BLaER1 (cell line): ENCODE data around the gene MBD3.
"Not testable (repeated sequence)": the region's sequence is repeated elsewhere in the genome, so short reads cannot be mapped to it uniquely, and the experiment has no call there.

Experiments used
- H3K27ac ChIP-seq: shearing (Covaris generic); formaldehyde crosslinking; 2 replicates; pipeline ENCODE4 v1.8.1; 2022
- H3K27me3 ChIP-seq: shearing (Covaris generic); formaldehyde crosslinking; 2 replicates; pipeline ENCODE4 v1.8.1; 2022
- H3K36me3 ChIP-seq: shearing (Covaris generic); formaldehyde crosslinking; 2 replicates; pipeline ENCODE4 v1.8.1; 2022
- H3K4me1 ChIP-seq: shearing (Covaris generic); formaldehyde crosslinking; 2 replicates; pipeline ENCODE4 v1.8.1; 2022
- H3K4me2 ChIP-seq: shearing (Covaris generic); formaldehyde crosslinking; 2 replicates; pipeline ENCODE4 v1.8.1; 2022
- H3K4me3 ChIP-seq: shearing (Covaris generic); formaldehyde crosslinking; 2 replicates; pipeline ENCODE4 v1.8.1; 2022
- H3K9ac ChIP-seq: shearing (Covaris generic); formaldehyde crosslinking; 2 replicates; pipeline ENCODE4 v1.8.1; 2022
- H3K9me3 ChIP-seq: shearing (Covaris generic); formaldehyde crosslinking; 2 replicates; pipeline ENCODE4 v1.8.1; 2022
- H4K20me1 ChIP-seq: shearing (Covaris generic); formaldehyde crosslinking; 2 replicates; pipeline ENCODE4 v1.8.1; 2022
- Cebpa-rat ChIP-seq: shearing (Covaris generic); IDR thresholded peaks from 2 replicates; pipeline ENCODE4 v1.8.1; 2022

MBD3 gene

GRCh38 chr19:1531587-1531986 is 61.1 kb downstream of the MBD3 start:
- Histone ChIP-seq H3K4me3 (no peak overlapping the region), H3K9ac (no peak overlapping the region), H3K9me3 (no peaks in the 10 kb centered on the region), H4K20me1 (no peaks in the 10 kb centered on the region), H3K36me3 (no peaks in the 10 kb centered on the region), H3K27me3 (no peaks in the 10 kb centered on the region), H3K27ac (no peak overlapping the region), H3K4me1 (peaks cover 14% of the 10 kb centered on the region), H3K4me2 (no peak overlapping the region)
- TF ChIP-seq Cebpa-rat = no peak

GRCh38 chr19:1530856-1531255 is 61.8 kb downstream of the MBD3 start:
- H3K9ac ChIP-seq, H3K27ac ChIP-seq, H3K4me3 ChIP-seq, H3K4me2 ChIP-seq, H3K27me3 ChIP-seq, H3K36me3 ChIP-seq, H4K20me1 ChIP-seq, H3K9me3 ChIP-seq: not testable (repeated sequence)
- H3K4me1 ChIP-seq = peaks cover 14% of the 10 kb centered on the region

GRCh38 chr19:1529430-1529816 is 63.2 kb downstream of the MBD3 start:
- no peaks in the 10 kb centered on the region for H3K36me3 ChIP-seq
- no peaks in the 10 kb centered on the region for H4K20me1 ChIP-seq
- H3K27ac ChIP-seq = no peak overlapping the region
- TF ChIP-seq Cebpa-rat = no peak
- peaks cover 14% of the 10 kb centered on the region for H3K4me1 ChIP-seq
- H3K27me3 ChIP-seq = peaks cover 13% of the 10 kb centered on the region
- H3K9ac ChIP-seq = no peak overlapping the region
- no peaks in the 10 kb centered on the region for H3K9me3 ChIP-seq
- H3K4me2 ChIP-seq = no peak overlapping the region
- no peak overlapping the region for H3K4me3 ChIP-seq

GRCh38 chr19:1528596-1529429 is 63.9 kb downstream of the MBD3 start:
- TF ChIP-seq Cebpa-rat = no peak
- H3K4me3 ChIP-seq = no peak overlapping the region
- no peak overlapping the region for H3K4me2 ChIP-seq
- H4K20me1 ChIP-seq = no peaks in the 10 kb centered on the region
- H3K9ac ChIP-seq = no peak overlapping the region
- no peaks in the 10 kb centered on the region for H3K36me3 ChIP-seq
- peaks cover 17% of the 10 kb centered on the region for H3K27me3 ChIP-seq
- no peaks in the 10 kb centered on the region for H3K9me3 ChIP-seq
- H3K4me1 ChIP-seq = peaks cover 14% of the 10 kb centered on the region
- H3K27ac ChIP-seq = no peak overlapping the region

GRCh38 chr19:1527650-1528309 is 64.9 kb downstream of the MBD3 start:
- Histone ChIP-seq H3K27me3 (peaks cover 26% of the 10 kb centered on the region), H3K36me3 (no peaks in the 10 kb centered on the region), H3K9me3 (no peaks in the 10 kb centered on the region), H3K4me2 (no peak overlapping the region), H3K4me1 (peaks cover 5% of the 10 kb centered on the region), H4K20me1 (no peaks in the 10 kb centered on the region), H3K9ac (no peak overlapping the region), H3K27ac (no peak overlapping the region), H3K4me3 (no peak overlapping the region)
- 0 out of 2 replicates have a peak, but pooled peaks have one; percentile 0 for TF ChIP-seq Cebpa-rat

- H3K27me3 ChIP-seq = peaks cover 28% of the 10 kb centered on the region
- no peaks in the 10 kb centered on the region for H4K20me1 ChIP-seq
- H3K36me3 ChIP-seq = no peaks in the 10 kb centered on the region
- no peak overlapping the region for H3K4me3 ChIP-seq
- no peaks in the 10 kb centered on the region for H3K9me3 ChIP-seq
- no peak overlapping the region for H3K27ac ChIP-seq
- no peak overlapping the region for H3K9ac ChIP-seq
- peaks cover 2% of the 10 kb centered on the region for H3K4me1 ChIP-seq
- no peak overlapping the region for H3K4me2 ChIP-seq
- peak; percentile 51; the same call in 1 of the 2 replicates for TF ChIP-seq Cebpa-rat
Observed at GRCh38 chr19:1526979-1527649, 65.6 kb downstream of the MBD3 start.

- H4K20me1 ChIP-seq = no peaks in the 10 kb centered on the region
- no peak overlapping the region for H3K4me3 ChIP-seq
- H3K4me1 ChIP-seq = peaks cover 11% of the 10 kb centered on the region
- no peak overlapping the region for H3K27ac ChIP-seq
- no peak overlapping the region for H3K9ac ChIP-seq
- no peaks in the 10 kb centered on the region for H3K9me3 ChIP-seq
- no peak for TF ChIP-seq Cebpa-rat
- no peak overlapping the region for H3K4me2 ChIP-seq
- H3K36me3 ChIP-seq = no peaks in the 10 kb centered on the region
- peaks cover 28% of the 10 kb centered on the region for H3K27me3 ChIP-seq
Observed at GRCh38 chr19:1526066-1526778, 66.4 kb downstream of the MBD3 start.

- peaks cover 28% of the 10 kb centered on the region for H3K27me3 ChIP-seq
- no peaks in the 10 kb centered on the region for H4K20me1 ChIP-seq
Observed at GRCh38 chr19:1525343-1525742, 67.3 kb downstream of the MBD3 start.

GRCh38 chr19:1524972-1525325 is 67.7 kb downstream of the MBD3 start:
- H3K36me3 ChIP-seq = no peaks in the 10 kb centered on the region
- H3K4me2 ChIP-seq = no peak overlapping the region
- peaks cover 28% of the 10 kb centered on the region for H3K27me3 ChIP-seq
- no peaks in the 10 kb centered on the region for H4K20me1 ChIP-seq
- no peak overlapping the region for H3K4me3 ChIP-seq
- H3K4me1 ChIP-seq = peaks cover 24% of the 10 kb centered on the region
- no peak for TF ChIP-seq Cebpa-rat
- no peak overlapping the region for H3K27ac ChIP-seq
- no peak overlapping the region for H3K9ac ChIP-seq
- no peaks in the 10 kb centered on the region for H3K9me3 ChIP-seq

More at GRCh38 chr19:1525343-1525742, 67.3 kb downstream of the MBD3 start:
- H3K27ac ChIP-seq = no peak overlapping the region
- no peak for TF ChIP-seq Cebpa-rat
- no peak overlapping the region for H3K9ac ChIP-seq
- no peak overlapping the region for H3K4me3 ChIP-seq
- no peaks in the 10 kb centered on the region for H3K9me3 ChIP-seq
- H3K36me3 ChIP-seq = no peaks in the 10 kb centered on the region
- no peak overlapping the region for H3K4me2 ChIP-seq
- H3K4me1 ChIP-seq = peaks cover 20% of the 10 kb centered on the region
